ENCODE data around the gene NCAM1.

- TF ChIP-seq CTCF (IDR thresholded peaks at IDR 0.05) (no peak), POLR2A (IDR thresholded peaks at IDR 0.05) (no peak)
Observed at GRCh38 chr11:112932593-112932992, 28.6 kb upstream of the NCAM1 start.

Measured in vagina (tissue), 2 donors.